ENCODE measurements around the gene KMT2C.

- TF ChIP-seq CTCF (IDR thresholded peaks at IDR 0.05; ENCODE audit: low read length) (no peak), EZH2 (IDR thresholded peaks at IDR 0.05; ENCODE audit: borderline replicate concordance, low read length) (no peak)
These were observed 106.3 kb downstream of the KMT2C start for GRCh38 chr7:152329469-152329868.
